ENCODE data around the gene TIAM2.

DNA sequence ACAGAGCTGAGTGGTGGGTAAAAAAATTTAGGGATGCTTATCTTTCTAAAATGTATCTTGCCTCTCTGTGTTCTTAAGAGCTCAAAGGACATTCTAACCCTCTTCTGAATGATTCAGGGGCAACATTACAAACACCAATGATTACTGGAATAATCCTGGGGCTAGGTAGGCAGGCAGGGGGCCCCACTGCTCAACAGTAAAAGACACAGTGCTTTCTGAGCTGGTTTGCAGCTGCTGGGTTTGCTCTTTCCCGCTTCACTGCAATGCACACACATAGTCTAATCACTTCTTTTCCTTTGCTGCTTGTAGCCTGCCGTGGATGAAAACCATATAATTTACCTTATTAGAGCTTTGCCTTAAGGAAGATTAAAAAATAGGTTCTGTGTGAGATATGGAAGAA is 292.6 kb downstream of the TIAM2 start:
- TF ChIP-seq, protein P1, sequence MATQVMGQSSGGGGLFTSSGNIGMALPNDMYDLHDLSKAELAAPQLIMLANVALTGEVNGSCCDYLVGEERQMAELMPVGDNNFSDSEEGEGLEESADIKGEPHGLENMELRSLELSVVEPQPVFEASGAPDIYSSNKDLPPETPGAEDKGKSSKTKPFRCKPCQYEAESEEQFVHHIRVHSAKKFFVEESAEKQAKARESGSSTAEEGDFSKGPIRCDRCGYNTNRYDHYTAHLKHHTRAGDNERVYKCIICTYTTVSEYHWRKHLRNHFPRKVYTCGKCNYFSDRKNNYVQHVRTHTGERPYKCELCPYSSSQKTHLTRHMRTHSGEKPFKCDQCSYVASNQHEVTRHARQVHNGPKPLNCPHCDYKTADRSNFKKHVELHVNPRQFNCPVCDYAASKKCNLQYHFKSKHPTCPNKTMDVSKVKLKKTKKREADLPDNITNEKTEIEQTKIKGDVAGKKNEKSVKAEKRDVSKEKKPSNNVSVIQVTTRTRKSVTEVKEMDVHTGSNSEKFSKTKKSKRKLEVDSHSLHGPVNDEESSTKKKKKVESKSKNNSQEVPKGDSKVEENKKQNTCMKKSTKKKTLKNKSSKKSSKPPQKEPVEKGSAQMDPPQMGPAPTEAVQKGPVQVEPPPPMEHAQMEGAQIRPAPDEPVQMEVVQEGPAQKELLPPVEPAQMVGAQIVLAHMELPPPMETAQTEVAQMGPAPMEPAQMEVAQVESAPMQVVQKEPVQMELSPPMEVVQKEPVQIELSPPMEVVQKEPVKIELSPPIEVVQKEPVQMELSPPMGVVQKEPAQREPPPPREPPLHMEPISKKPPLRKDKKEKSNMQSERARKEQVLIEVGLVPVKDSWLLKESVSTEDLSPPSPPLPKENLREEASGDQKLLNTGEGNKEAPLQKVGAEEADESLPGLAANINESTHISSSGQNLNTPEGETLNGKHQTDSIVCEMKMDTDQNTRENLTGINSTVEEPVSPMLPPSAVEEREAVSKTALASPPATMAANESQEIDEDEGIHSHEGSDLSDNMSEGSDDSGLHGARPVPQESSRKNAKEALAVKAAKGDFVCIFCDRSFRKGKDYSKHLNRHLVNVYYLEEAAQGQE (IDR thresholded peaks at IDR 0.05; ENCODE audit: insufficient replicate concordance, low read depth), result no peak
- no peak for TF ChIP-seq POLR2AphosphoS5 (IDR thresholded peaks at IDR 0.05; ENCODE audit: low read depth)
